DND-41 (cell line): ENCODE results near the gene SLC29A2.

Experiments
- ATAC-seq: fragments of 200-7000 bp; cut with Tn5 transposase; 3 replicates; pipeline ENCODE4 v1.9.1; 2021; ENCODE audit warnings: low read depth; ENCODE audit not compliant: insufficient read depth
- DNase-seq: peaks from one replicate; pipeline ENCODE4 v3.0.0-alpha.2; 2020
- H2AFZ ChIP-seq: 2 replicates; pipeline ENCODE4 v1.6.0; 2012; ENCODE audit warnings: low read depth, low read length
- H3K27ac ChIP-seq: 2 replicates; pipeline ENCODE4 v1.5.1; 2012; ENCODE audit warnings: low read length, inconsistent platforms
- H3K27me3 ChIP-seq: fragments of 200-600 bp; sonication (generic); 2 replicates; pipeline ENCODE4 v1.6.0; 2012; ENCODE audit warnings: low read length, mild to moderate bottlenecking, inconsistent platforms; ENCODE audit not compliant: insufficient read depth, poor library complexity
- H3K36me3 ChIP-seq: 2 replicates; pipeline ENCODE4 v1.5.1; 2012; ENCODE audit warnings: low read length, inconsistent platforms; ENCODE audit not compliant: insufficient read depth
- H3K4me1 ChIP-seq: 2 replicates; pipeline ENCODE4 v1.5.1; 2012; ENCODE audit warnings: mild to moderate bottlenecking, low read length; ENCODE audit not compliant: insufficient read depth
- H3K4me2 ChIP-seq: 2 replicates; pipeline ENCODE4 v1.6.0; 2012; ENCODE audit warnings: mild to moderate bottlenecking, moderate library complexity, low read length, inconsistent platforms; ENCODE audit not compliant: insufficient read depth
- H3K4me3 ChIP-seq, 2 experiments: fragments of 200-600 bp in 1 of 2; shearing (Covaris generic) in 1 of 2; 2 replicates each; pipeline ENCODE4 v1.5.1; 2012 to 2016; ENCODE audit warnings: inconsistent platforms in 2 of 2, low read length in 2 of 2, mild to moderate bottlenecking in 2 of 2, low read depth in 1 of 2, moderate library complexity in 1 of 2
- H3K79me2 ChIP-seq: 2 replicates; pipeline ENCODE4 v1.6.0; 2012; ENCODE audit warnings: low read length, inconsistent platforms; ENCODE audit not compliant: insufficient read depth
- H3K9ac ChIP-seq: 2 replicates; pipeline ENCODE4 v1.6.0; 2012; ENCODE audit warnings: low read depth, mild to moderate bottlenecking, inconsistent platforms, low read length, moderate library complexity
- H3K9me3 ChIP-seq: 2 replicates; pipeline ENCODE4 v1.5.1; 2012; ENCODE audit warnings: low read length, moderate library complexity, mild to moderate bottlenecking, inconsistent platforms; ENCODE audit not compliant: insufficient read depth, severe bottlenecking
- H4K20me1 ChIP-seq: 2 replicates; pipeline ENCODE4 v1.6.0; 2012; ENCODE audit warnings: low read length; ENCODE audit not compliant: insufficient read depth
- CTCF ChIP-seq: IDR thresholded peaks from 2 replicates; pipeline ENCODE4 v1.5.1; 2012; ENCODE audit warnings: borderline replicate concordance, low read length, moderate library complexity, mild to moderate bottlenecking; ENCODE audit not compliant: poor library complexity, severe bottlenecking; ENCODE audit errors: extremely low read depth
- EZH2 ChIP-seq: IDR thresholded peaks from 3 replicates; pipeline ENCODE4 v1.6.1; 2012; ENCODE audit warnings: borderline replicate concordance, low read depth, mild to moderate bottlenecking, moderate library complexity, low read length, inconsistent platforms; ENCODE audit not compliant: severe bottlenecking

The SLC29A2 gene

GRCh38 chr11:66337103-66337899 lies 34.3 kb downstream of the SLC29A2 start:
- H3K9me3 ChIP-seq, result no peaks in the 10 kb centered on the region
- TF ChIP-seq EZH2 (no peak), CTCF (no peak)
- H3K79me2 ChIP-seq, result no peaks in the 10 kb centered on the region
- peaks cover 56% of the 10 kb centered on the region for H3K36me3 ChIP-seq
- H3K4me3 ChIP-seq, result no peak overlapping the region
- H3K27ac ChIP-seq, result no peak overlapping the region
- no peaks in the 10 kb centered on the region for H3K4me1 ChIP-seq
- H3K9ac ChIP-seq, result no peak overlapping the region
- no peak overlapping the region for H3K4me2 ChIP-seq
- no peaks in the 10 kb centered on the region for H3K27me3 ChIP-seq
- no peak overlapping the region for H2AFZ ChIP-seq
- no peak; the same call in 2 of the 3 replicates for ATAC-seq
- DNase-seq, result no peak
- peaks cover 11% of the 10 kb centered on the region for H4K20me1 ChIP-seq

GRCh38 chr11:66336234-66337102 lies 35.1 kb downstream of the SLC29A2 start, which contains the start of gene RIN1:
RIN1 (minus strand) TSS chr11:66336434; CDS start chr11:66336402, 32 bp downstream.
- H3K9me3 ChIP-seq, result no peaks in the 10 kb centered on the region
- no peak within 1 kb of the TSS for H3K9ac ChIP-seq
- no peak within 1 kb of the TSS for H2AFZ ChIP-seq
- DNase-seq (no peak), ATAC-seq (peak; percentile 46)
- no peaks in the 10 kb centered on the region for H3K27me3 ChIP-seq
- peak; percentile 15 for TF ChIP-seq CTCF
- TF ChIP-seq EZH2, result no peak
- H3K36me3 ChIP-seq, result peaks cover 48% of the 10 kb centered on the region
- peaks cover 11% of the 10 kb centered on the region for H4K20me1 ChIP-seq
- H3K4me3 ChIP-seq, result no peak within 1 kb of the TSS
- no peaks in the 10 kb centered on the region for H3K79me2 ChIP-seq
- no peak within 1 kb of the TSS for H3K27ac ChIP-seq
- no peaks in the 10 kb centered on the region for H3K4me1 ChIP-seq
- H3K4me2 ChIP-seq, result no peak within 1 kb of the TSS

- Histone ChIP-seq H3K4me2 (no peak overlapping the region), H3K36me3 (peaks cover 40% of the 10 kb centered on the region), H3K9me3 (no peaks in the 10 kb centered on the region), H3K79me2 (no peaks in the 10 kb centered on the region), H2AFZ (no peak overlapping the region), H3K9ac (no peak overlapping the region), H3K4me3 (no peak overlapping the region), H3K27ac (no peak overlapping the region), H3K27me3 (no peaks in the 10 kb centered on the region), H4K20me1 (peaks cover 11% of the 10 kb centered on the region; the same call in 1 of the 2 replicates), H3K4me1 (no peaks in the 10 kb centered on the region)
- no peak for ATAC-seq
- DNase-seq, result no peak
- TF ChIP-seq CTCF (no peak), EZH2 (no peak)
Observed at GRCh38 chr11:66335531-66336233, 35.9 kb downstream of the SLC29A2 start.
